Measurements from ENCODE around the gene LPAR3.

- TF ChIP-seq CTCF (IDR thresholded peaks at IDR 0.05) (no peak), POLR2AphosphoS5 (IDR thresholded peaks at IDR 0.05; ENCODE audit: insufficient read depth in 1 of 2, low read depth in 1 of 2) (no peak), POLR2A (IDR thresholded peaks at IDR 0.05) (no peak)
These were observed 121.1 kb downstream of the LPAR3 start for GRCh38 chr1:84771895-84772294.
